NCI-H1092 treated with DMSO at 0.1 percent for 48 hours (cell line): ENCODE data around the gene IL15RA.
"Not testable (repeated sequence)": the region's sequence is repeated elsewhere in the genome, so short reads cannot be mapped to it uniquely, and the experiment has no call there.

Source experiments
- DNase-seq: peaks from one replicate; lab custom pipeline; 2025; lab: John Stamatoyannopoulos, UW

Gene IL15RA

GRCh38 chr10:5968681-5969453 is 8.5 kb downstream of the IL15RA start:
- DNase-seq: no peak

GRCh38 chr10:5968037-5968680 is 9.2 kb downstream of the IL15RA start:
- no peak for DNase-seq

GRCh38 chr10:5965266-5965665 is 12.1 kb downstream of the IL15RA start:
- DNase-seq: no peak

GRCh38 chr10:5964736-5965135 is 12.6 kb downstream of the IL15RA start:
- no peak for DNase-seq

- no peak for DNase-seq
Measured at GRCh38 chr10:5963591-5963990, 13.8 kb downstream of the IL15RA start.

GRCh38 chr10:5963071-5963470 is 14.3 kb downstream of the IL15RA start:
- DNase-seq: no peak

GRCh38 chr10:5962358-5962940 is 14.9 kb downstream of the IL15RA start:
- not testable (repeated sequence) for DNase-seq

- no peak for DNase-seq
Measured at GRCh38 chr10:5961405-5962100, 15.8 kb downstream of the IL15RA start.

GRCh38 chr10:5960973-5961275 is 16.4 kb downstream of the IL15RA start:
- DNase-seq: not testable (repeated sequence)

- DNase-seq: no peak
Measured at GRCh38 chr10:5960070-5960972, 17.0 kb downstream of the IL15RA start.

- no peak for DNase-seq
Measured at GRCh38 chr10:5959581-5960069, 17.7 kb downstream of the IL15RA start.

- no peak for DNase-seq
Measured at GRCh38 chr10:5959142-5959541, 18.2 kb downstream of the IL15RA start.

- DNase-seq: no peak
Measured at GRCh38 chr10:5958675-5959074, 18.7 kb downstream of the IL15RA start.

- DNase-seq: no peak
Measured at GRCh38 chr10:5958077-5958476, 19.3 kb downstream of the IL15RA start.

- no peak for DNase-seq
Measured at GRCh38 chr10:5956146-5956936, 21.0 kb downstream of the IL15RA start.

GRCh38 chr10:5953676-5954075 is 23.7 kb downstream of the IL15RA start:
- DNase-seq: no peak

- no peak for DNase-seq
Measured at GRCh38 chr10:5952731-5953385, 24.5 kb downstream of the IL15RA start.

- no peak for DNase-seq
Measured at GRCh38 chr10:5951721-5952407, 25.5 kb downstream of the IL15RA start.

- DNase-seq: no peak
Measured at GRCh38 chr10:5951167-5951711, 26.1 kb downstream of the IL15RA start.
